GM12872 (cell line): ENCODE data around the gene PELI2.

Experiments used
- CTCF ChIP-seq: IDR thresholded peaks from 3 replicates; pipeline ENCODE4 v1.5.1; 2011; ENCODE audit warnings: low read depth, mild to moderate bottlenecking, low read length, moderate library complexity; ENCODE audit not compliant: insufficient read depth

The PELI2 gene

GRCh38 chr14:56284641-56285040 lies 166.4 kb downstream of the PELI2 start:
- TF ChIP-seq CTCF: no peak

- TF ChIP-seq CTCF: no peak
These were observed 170.9 kb downstream of the PELI2 start for GRCh38 chr14:56289155-56289554.

- TF ChIP-seq CTCF: no peak
These were observed 172.0 kb downstream of the PELI2 start for GRCh38 chr14:56290195-56290594.

- TF ChIP-seq CTCF: no peak
These were observed 174.8 kb downstream of the PELI2 start for GRCh38 chr14:56292970-56293369.

- no peak for TF ChIP-seq CTCF
These were observed 175.3 kb downstream of the PELI2 start for GRCh38 chr14:56293506-56293905.

GRCh38 chr14:56294128-56294527 lies 175.9 kb downstream of the PELI2 start:
- TF ChIP-seq CTCF: peak; percentile 59

GRCh38 chr14:56295743-56296142 lies 177.5 kb downstream of the PELI2 start:
- TF ChIP-seq CTCF: no peak

GRCh38 chr14:56297449-56297848 lies 179.2 kb downstream of the PELI2 start:
- no peak for TF ChIP-seq CTCF
